Measurements from ENCODE around the gene GAPDHS. TPM values are rescaled to one million over a fixed set of nuclear protein-coding genes. Genes with fewer than 3 reads are reported as not detected.

GAPDHS gene
- total RNA-seq, 1 donor from 2014 or later = not detected

DNA sequence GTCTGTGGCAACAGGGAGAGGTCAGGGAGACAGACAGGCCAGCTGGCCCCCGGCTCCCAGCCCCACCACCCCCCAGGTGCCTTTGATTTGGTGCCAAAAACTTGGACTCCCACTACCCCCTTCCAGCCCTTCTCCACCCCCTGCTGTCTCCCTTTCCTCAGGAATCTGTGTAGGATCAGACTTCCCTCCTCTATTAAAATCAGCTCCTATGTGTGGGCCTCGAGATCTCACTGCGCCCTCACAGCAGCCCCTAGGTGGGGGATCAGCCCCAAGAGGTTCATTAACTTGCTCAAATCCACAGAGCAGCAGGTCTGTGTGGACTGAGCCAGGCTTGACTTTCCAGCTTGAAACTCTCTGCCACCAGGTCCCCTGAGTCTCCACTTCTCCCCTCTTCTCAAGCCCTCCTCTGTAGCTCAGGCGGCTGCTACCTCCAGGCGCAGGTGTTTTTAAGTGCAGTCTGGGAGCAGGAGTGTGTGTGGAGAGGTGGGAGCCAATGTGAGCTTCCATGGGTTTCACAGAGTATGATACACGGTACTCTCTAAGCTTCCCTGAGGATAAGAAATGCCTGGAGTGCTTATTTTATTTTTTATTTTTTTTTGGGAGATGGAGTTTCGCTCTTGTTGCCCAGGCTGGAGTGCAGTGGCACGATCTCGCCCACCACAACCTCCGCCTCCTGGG is 1.7 kb downstream of the GAPDHS start:
- Mint-ChIP-seq H3K36me3 (ENCODE audit: low read depth, unreplicated experiment) (peaks cover 3% of the 10 kb centered on the region), H3K9me3 (ENCODE audit: unreplicated experiment) (no peaks in the 10 kb centered on the region), H3K27me3 (ENCODE audit: unreplicated experiment) (peaks cover 10% of the 10 kb centered on the region), H3K27ac (ENCODE audit: unreplicated experiment) (no peak overlapping the region), H3K4me3 (ENCODE audit: unreplicated experiment) (no peak overlapping the region), H3K4me1 (ENCODE audit: unreplicated experiment) (no peaks in the 10 kb centered on the region)
- DNase-seq (ENCODE audit: low spot score) = no peak
- TF ChIP-seq CTCF (IDR thresholded peaks at IDR 0.05; ENCODE audit: unreplicated experiment) = no peak

GRCh38 chr19:35539314-35539713 is 6.1 kb downstream of the GAPDHS start:
- Mint-ChIP-seq H3K4me1 (ENCODE audit: unreplicated experiment) (peaks cover 1% of the 10 kb centered on the region), H3K27me3 (ENCODE audit: unreplicated experiment) (peaks cover 7% of the 10 kb centered on the region), H3K4me3 (ENCODE audit: unreplicated experiment) (no peak overlapping the region), H3K27ac (ENCODE audit: unreplicated experiment) (no peak overlapping the region), H3K36me3 (ENCODE audit: low read depth, unreplicated experiment) (peaks cover 11% of the 10 kb centered on the region), H3K9me3 (ENCODE audit: unreplicated experiment) (no peaks in the 10 kb centered on the region)
- TF ChIP-seq CTCF (IDR thresholded peaks at IDR 0.05; ENCODE audit: unreplicated experiment) = no peak
- DNase-seq (ENCODE audit: low spot score) = no peak

- DNase-seq (ENCODE audit: low spot score) = no peak
- peaks cover 9% of the 10 kb centered on the region for H3K27me3 Mint-ChIP-seq (ENCODE audit: unreplicated experiment)
- H3K4me3 Mint-ChIP-seq (ENCODE audit: unreplicated experiment) = no peak overlapping the region
- H3K36me3 Mint-ChIP-seq (ENCODE audit: low read depth, unreplicated experiment) = peaks cover 11% of the 10 kb centered on the region
- peaks cover 7% of the 10 kb centered on the region for H3K4me1 Mint-ChIP-seq (ENCODE audit: unreplicated experiment)
- no peaks in the 10 kb centered on the region for H3K9me3 Mint-ChIP-seq (ENCODE audit: unreplicated experiment)
- no peak for TF ChIP-seq CTCF (IDR thresholded peaks at IDR 0.05; ENCODE audit: unreplicated experiment)
- no peak overlapping the region for H3K27ac Mint-ChIP-seq (ENCODE audit: unreplicated experiment)
These were observed 6.6 kb downstream of the GAPDHS start for GRCh38 chr19:35539850-35540249.

DNA sequence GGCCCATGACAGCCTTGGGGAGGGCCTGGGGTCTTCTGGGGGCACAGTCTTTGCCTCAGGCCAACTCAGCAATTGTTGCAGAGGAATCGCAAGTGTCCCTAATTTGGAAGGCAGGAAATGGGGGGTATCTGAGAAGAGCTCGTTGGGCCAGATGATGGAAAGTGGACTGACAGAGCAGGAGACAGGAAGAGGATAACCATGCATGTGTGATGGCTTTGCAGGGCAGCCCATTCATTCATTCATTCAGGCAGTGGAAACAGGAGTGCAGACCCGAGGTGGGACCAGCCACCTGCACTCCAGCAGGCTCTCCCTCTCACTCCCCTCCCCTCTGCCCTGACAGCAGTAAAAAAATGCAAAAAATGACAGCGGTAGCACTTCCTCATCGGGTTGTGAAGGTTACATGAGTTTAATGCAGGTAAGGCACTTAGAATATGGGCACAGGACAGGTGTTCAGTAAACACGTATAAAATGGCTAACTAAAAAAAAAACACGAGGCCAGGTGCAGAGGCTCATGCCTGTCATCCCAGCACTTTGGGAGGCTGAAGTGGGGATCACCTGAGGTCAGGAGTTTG is 7.2 kb downstream of the GAPDHS start:
- Mint-ChIP-seq H3K4me3 (ENCODE audit: unreplicated experiment) (peak overlapping the region; percentile 57), H3K27me3 (ENCODE audit: unreplicated experiment) (peaks cover 9% of the 10 kb centered on the region), H3K36me3 (ENCODE audit: low read depth, unreplicated experiment) (peaks cover 11% of the 10 kb centered on the region), H3K27ac (ENCODE audit: unreplicated experiment) (no peak overlapping the region), H3K4me1 (ENCODE audit: unreplicated experiment) (peaks cover 7% of the 10 kb centered on the region), H3K9me3 (ENCODE audit: unreplicated experiment) (no peaks in the 10 kb centered on the region)
- no peak for DNase-seq (ENCODE audit: low spot score)
- TF ChIP-seq CTCF (IDR thresholded peaks at IDR 0.05; ENCODE audit: unreplicated experiment) = no peak

DNA sequence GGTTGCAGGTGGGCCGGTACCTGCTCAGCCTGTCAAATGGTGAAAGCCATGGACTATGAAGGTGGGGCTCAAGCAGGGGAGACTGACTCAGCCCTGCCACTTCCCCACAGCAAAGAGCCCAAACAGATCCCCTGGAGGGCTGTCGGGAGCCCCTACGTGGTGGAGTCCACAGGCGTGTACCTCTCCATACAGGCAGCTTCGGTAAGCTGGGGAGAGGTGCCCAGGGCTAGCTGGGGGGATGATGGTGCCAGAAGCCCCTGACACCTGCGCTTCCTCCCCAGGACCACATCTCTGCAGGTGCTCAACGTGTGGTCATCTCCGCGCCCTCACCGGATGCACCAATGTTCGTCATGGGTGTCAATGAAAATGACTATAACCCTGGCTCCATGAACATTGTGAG is 9.0 kb downstream of the GAPDHS start:
- H3K27ac Mint-ChIP-seq (ENCODE audit: unreplicated experiment) = no peak overlapping the region
- no peak overlapping the region for H3K4me3 Mint-ChIP-seq (ENCODE audit: unreplicated experiment)
- peaks cover 13% of the 10 kb centered on the region for H3K4me1 Mint-ChIP-seq (ENCODE audit: unreplicated experiment)
- H3K36me3 Mint-ChIP-seq (ENCODE audit: low read depth, unreplicated experiment) = peaks cover 11% of the 10 kb centered on the region
- no peak for TF ChIP-seq CTCF (IDR thresholded peaks at IDR 0.05; ENCODE audit: unreplicated experiment)
- DNase-seq (ENCODE audit: low spot score) = no peak
- H3K27me3 Mint-ChIP-seq (ENCODE audit: unreplicated experiment) = peaks cover 9% of the 10 kb centered on the region
- no peaks in the 10 kb centered on the region for H3K9me3 Mint-ChIP-seq (ENCODE audit: unreplicated experiment)

Data from endothelial cell (in vitro differentiated cells).